ENCODE data around the gene LEPR.
A peak's percentile ranks its signal among the peaks of the same experiment; 100 is the strongest.

LEPR gene

DNA sequence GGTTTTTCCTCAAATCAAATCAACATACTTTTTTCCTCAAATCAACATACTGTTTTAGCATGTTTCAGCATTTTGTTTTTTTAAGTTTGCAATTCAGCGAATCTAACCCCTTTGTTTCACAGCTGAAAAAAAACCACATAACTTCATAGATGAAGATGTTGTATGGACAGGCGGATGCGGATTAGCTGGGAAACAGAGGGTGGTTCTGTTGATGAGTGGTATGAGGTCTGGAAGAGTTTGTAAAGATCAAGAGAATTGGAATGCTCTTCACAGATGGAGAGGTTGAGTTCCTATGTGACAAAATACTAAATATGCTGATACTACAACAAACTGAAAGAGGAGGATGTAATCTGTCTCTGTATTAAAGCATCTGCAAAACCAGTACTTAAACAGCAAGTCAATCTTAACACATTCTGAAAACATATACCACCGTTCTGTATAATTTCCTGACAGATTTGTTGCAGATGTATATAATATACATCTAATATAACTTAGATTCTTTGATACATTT is 10.6 kb upstream of the LEPR start:
- DNase-seq = no peak

DNA sequence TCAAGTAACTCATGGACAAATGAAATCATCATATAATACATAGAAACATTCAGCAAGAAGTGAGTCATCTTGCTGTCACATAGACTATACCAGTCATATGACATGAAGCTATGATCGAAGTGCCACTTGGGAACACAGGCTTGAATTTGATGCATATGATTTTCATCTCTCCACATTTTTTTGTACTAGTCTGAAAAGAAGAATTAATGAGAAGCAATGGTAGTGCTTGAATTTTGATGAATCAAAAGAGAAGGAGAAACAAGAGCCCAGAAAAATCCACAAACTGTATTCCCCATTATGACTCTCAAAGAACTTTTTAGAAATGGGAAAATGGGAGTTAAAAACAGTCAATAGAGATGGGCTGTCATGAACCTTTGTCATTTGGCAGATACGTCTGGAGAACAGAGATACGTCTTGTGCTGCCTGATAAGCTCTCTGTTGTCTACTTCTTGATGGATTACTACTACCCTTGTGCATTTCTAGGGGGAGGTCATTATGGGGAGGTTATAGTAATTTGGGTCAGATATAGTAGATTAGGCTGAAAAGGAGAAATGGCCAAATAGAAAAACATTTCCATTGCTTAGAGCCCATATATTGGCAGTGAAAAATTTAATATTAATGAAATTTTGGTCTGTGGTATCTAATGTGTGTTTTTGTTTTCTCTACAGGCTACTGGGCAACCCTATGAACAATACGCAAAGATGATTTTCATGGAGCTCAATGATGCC is 8.0 kb upstream of the LEPR start:
- DNase-seq = no peak

DNA sequence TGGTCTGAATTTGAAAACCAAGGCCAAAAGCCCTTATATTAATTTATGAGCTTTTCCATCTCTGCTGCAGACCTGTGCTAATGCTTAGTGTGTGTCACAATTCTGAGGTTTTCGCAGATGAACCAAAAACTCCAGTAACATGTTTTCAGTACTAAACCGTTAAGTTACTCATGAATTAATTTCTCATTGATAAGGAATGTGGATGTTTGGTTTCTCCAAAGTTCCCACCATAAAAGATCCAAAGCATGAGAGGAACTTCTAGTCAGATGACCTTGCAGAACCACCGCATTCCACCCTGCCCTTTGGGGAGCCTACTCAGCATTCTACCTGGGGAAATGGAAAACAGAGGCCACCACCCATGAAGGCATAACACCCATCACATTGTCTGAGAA is 7.5 kb upstream of the LEPR start:
- no peak for DNase-seq

DNA sequence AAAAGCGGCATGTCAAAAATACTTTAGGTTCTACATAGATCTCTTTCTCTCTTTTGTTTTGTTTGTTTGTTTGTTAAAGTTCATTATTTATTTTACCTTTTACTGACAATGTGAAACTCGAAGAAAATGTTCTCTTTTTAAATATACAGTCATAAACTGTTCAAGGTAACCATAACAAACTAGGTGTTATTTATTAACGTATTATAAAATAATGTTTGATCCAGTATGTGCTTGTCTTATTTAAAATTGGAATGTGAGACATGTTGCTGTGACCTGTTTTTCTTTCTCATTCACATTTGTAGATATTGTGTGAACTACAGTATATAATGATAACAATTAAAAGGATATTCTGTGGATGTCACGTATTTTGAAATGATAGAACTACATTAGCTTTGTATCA is 5.9 kb upstream of the LEPR start:
- no peak for DNase-seq

DNA sequence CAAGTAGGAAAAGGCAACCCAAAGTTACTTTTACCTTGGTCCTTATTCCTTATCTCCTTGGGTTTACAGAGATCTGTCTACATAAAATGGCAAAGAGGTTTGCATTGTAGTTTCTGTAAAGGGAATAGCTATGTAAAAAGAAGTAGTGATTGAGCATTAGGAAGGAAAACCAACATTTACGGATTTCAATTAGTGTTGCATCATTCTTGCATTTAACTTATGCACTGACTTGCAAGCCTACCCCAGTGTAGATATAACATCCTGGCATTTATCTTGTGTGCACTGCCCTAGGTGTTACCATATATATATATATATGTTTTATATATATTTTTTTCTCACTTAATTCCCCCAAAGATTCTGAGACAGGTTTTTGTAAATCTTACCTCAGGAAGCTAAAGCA is 3.7 kb upstream of the LEPR start:
- no peak for DNase-seq

DNA sequence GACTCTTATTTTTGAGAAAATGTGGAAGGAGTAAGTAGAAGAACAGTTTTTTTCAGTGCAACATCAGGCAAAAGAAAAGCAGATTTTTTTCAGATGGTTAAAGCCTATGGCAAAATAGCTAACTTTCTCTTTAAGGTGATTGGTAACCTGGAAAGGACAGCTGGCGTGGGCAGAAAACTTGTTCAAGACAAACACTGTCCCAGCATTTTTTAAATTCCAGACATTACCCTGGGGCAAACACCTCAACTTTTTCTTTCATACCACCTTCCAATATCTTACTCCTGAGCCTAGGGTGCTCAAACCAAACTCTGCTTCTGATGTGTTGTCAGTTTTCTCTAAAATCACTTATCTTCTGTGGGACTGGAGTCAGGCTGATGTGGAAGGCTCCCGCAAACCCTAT is 2.7 kb upstream of the LEPR start:
- DNase-seq = no peak

DNA sequence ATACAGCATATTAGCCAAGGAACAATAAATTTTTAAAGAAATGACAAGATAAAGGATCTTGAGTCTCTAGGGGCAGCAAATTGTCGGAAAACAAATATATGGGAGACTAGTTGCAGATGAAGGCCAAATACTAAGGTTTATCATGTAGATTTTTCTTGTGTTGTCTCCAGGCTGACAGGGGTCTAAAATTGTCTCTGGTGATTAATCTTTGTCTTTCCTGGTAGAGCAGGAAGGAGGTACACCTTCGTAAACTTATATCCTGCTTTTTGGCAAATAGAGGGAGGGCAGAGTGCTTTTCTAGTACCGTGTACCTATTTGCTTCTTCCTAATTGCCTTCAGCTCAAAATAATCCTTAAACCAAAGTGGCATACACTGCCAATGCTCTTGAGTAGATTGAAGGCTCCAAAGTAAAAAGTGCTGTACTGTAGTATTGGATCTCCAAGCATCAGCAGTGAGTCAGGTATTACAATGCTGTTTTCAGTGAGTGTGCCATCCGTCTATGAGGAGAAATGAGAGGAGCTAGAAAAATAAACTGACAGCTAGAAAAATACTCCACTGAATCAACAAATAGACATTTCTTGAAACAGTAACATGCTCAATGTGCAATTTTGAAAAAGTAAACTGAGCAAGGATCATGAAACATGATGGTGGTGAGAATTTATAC is 1.8 kb upstream of the LEPR start:
- DNase-seq = no peak

DNA sequence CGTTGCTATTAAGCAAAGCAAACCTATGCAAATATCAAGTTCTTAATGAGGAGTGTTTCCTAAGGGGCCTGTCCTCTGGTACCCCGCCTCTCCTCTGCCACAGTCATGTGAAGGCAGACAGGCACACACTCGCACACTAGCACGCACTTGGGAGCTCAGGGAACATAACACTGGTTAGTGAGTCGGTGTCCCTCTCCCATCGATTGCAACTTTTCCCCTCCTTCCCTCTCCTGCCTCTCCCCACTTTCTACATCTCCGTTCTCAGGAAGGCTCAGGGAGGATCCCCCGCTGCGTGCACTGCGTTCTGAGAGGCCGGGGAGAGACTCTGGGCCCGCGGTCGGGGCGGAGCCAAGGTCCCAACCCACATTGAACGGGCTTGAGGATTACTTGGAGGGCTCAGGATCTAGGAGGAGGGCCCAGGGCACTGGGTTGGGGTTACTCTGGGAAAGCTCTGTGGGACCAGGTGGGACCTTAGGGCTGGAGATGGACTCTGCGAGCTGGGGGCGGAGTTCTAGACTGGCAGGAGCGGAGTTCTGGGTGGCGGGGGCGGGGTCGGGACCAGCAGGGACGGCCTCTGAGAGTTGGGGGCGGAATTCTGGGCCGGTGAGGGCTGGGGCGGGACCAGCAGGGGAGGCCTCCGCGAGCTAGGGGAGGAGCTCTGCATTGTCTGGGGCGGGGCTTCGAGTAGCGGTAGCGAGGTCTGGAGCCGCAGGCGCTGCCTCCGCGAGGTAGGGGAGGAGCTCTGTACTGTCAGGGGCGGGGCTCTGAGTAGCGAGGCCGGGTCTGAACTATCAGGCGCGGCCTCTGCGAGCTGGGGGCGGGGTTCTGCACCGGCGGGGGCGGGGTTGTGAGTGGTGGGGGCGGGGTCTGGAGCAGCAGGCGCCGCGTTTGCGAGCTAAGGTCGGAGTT is 533 bp upstream of the LEPR start:
- DNase-seq = peak; percentile 90

DNA sequence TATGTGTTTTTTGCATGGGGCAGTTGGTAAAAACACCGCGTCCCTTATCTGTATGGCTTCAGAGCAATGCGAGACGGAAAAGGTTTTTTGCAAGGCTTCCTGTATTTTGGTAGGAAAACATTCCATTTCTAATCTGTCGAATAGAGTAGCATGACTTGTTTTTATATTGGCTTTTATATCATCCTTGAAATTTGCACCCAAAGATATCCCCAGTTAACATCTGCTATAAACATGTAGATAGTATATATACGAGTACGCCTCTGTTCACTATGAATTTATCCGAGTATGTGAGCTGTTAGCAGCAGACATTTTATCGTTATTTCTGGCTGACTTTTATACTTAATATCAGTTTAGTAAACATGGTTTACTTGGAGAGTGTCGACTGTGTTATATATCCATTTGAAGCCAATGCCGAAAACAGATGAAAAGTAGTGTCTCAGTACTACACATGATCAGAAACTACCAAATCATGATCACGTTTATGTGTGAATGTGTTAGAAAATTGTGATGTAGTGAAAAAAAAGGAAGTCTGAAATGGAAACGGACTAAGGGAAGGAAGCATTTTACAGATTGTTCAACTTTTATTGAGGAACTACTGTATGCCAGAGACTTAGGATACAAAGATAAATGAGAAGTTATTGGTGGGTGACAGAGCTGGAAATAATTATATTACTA is 1.0 kb downstream of the LEPR start:
- DNase-seq = no peak

DNA sequence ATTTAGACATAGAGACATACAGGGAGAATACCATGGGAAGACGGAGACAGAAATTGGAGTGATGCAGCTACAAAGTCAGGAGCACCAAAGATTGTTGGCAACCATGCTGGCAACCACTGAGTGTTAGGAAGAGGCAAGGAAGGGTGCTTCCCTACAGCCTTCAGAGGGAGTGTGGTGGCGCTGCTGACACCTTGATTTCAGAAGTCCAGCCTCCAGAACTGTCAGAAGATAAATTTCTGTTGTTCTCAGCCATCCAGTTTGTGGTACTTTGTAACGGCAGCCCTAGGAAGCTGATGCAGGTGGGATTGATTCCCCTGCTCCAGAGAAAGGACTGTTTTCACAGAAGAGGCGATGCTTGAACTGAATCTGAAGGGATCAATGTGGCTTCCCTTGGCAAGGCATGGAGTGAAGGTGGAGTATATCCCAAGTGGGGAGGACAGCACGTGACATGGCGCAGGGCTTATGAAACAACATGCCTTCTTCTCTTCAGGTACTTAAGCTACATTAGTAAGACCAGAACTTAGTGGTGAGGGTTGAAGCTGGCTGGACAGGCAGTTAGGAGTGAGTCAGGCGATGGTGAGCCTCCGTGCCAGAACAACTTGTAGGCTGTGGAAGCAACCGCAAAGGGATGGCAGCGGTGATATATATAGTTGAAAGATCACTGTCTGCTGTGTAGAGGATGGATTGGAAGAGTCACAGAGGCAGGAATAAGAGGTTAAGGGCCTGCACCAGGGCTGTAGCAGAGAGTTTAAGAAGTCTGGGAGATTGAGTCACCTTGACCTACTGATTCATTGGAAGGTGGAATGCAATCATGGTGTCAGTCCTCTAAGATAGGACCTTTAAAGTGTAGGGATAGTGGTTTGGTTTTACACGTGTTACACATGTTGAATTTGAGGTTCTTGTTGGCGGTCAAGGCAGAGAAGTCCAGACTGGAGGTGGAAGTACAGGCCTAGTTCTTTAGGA is 2.1 kb downstream of the LEPR start:
- DNase-seq = no peak

DNA sequence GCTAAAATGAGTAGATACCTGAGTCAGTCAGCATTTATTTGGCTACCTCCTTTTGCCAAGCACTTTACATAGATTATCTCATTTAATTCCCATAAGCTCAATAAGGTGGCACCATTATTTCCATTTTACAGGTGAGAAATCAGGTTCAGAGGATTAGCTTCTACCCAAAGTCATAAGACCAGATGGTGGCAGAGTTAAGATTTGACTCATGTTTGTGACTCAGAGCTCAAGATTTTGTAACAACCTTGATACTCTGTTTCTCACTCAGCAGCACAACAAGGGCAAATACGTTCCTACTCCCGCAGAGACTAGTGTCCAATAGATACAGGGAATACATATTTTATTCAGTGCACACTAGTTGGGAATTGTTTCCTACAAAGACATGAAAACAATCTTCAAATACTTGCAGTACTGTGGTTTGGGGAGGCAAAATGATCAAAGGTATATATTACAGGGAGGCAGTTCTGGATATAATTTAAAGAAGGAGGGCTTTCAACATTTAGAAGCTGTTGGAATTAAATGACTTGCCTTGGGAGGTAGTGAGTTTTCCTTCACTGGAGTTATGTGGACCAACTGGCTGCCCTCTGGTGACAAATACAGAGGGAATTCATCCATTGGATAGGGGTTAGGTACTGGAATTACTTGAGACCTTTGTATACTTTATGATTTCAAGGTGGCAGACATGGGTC is 3.6 kb downstream of the LEPR start:
- no peak for DNase-seq

DNA sequence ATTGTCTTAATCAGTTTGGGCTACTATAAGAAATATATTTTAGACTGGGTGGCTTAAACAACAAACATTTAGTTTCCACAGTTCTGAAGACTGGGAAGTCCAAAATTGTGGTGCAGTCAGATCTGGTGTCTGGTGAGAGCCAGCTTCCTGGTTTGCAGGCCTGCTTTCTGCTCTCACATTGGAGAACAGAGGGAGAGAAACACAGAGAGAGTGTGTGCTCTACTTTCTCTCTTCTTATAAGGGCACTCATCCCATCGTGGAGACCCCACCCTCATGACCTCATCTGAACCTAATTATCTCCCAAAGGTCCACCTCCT is 4.1 kb downstream of the LEPR start:
- no peak for DNase-seq

DNA sequence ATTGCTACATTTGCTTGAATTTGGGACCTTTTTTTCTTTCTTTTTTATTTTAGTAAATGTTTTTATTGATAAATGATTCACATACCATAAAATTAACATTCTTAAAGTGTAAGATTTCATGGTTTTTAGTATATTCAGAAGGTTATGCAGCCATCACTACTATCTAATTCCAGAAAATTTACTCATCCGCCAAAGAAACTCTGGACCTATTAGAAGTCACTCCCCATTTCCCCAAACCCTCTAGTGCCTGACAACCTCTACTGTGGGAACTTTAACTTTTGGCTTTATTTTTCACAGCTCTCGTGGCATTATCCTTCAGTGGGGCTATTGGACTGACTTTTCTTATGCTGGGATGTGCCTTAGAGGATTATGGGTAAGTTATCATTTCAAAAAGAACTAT is 4.5 kb downstream of the LEPR start:
- DNase-seq = no peak

DNA sequence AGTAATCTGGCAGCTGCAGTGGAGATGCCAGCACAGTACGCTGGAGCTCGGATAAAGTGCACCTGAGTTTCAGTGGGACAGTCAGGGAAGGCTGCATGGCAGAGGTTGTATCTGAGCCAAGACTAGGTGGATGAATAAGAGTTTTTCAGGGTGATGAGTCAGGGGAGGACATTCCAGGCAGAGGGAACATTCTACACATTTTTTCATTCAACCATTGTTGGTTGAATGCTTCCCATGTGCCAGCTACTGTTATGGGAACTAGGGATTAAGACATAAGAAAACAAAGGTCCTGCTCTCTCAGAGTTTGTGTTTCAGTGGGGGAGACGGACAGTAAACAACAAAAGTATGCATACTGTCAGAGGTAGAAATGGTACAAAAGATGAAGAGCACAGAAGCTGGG is 5.2 kb downstream of the LEPR start:
- DNase-seq = no peak

DNA sequence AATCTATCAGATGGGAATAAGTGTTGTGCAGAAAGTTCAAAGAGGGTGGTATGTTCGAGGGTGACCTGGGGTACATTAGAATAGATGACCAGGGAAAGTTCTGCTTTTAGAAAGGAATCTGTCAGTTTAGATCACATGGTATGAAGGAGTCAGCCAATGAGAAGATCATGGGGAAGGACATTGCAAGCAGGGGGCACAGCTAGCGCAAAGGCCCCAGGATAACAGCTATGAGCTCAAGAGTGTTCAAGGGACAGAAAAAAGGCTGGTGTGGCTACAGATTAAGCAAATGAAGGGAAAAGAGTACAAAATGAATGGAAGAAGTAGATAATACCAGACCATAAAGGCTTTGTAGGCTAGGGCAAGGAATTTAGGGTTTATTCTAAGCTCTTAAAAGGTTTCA is 8.6 kb downstream of the LEPR start:
- no peak for DNase-seq

DNA sequence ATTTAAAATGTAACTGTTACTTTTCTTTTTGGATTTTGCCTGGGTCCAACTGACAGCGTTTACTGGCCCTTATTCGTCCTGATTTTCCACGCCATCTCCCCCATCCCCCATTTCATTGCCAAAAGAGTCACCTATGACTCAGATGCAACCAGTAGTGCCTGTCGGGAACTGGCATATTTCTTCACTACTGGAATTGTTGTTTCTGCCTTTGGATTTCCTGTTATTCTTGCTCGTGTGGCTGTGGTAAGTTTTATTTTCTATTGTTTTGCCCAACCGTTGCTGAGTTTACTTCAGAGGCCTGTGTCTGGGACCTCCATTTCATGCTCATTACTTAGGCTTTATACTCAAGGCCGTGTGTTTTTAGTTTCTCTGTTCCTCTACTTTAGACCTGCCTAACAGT is 9.3 kb downstream of the LEPR start:
- DNase-seq = no peak

DNA sequence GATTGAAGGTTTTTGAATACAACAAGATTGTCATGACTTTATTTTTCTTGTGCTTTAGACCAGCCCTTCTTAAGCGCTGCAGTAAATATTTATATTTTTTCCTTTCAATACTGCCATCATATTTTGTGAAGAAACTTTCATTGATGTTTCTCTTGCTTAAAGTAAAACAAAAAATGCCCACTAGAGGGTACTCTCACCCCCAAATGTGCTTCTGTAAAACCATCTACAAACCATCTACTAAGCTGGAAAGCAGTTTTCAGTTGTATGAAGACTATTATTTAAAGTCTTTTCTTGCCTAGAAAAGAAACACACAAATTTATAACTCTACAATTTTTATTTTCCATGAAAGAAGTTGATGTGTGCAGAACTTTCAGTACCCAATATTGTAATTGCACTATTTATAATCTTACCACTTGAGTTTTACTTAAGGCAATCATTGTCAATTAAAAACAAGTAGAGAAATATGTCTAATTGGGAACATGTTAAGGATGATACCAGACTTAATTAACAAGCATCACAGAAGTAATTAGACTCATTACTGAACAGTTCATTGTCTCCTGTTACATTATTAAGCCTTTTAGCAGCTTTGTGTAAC is 10.7 kb downstream of the LEPR start:
- no peak for DNase-seq

DNA sequence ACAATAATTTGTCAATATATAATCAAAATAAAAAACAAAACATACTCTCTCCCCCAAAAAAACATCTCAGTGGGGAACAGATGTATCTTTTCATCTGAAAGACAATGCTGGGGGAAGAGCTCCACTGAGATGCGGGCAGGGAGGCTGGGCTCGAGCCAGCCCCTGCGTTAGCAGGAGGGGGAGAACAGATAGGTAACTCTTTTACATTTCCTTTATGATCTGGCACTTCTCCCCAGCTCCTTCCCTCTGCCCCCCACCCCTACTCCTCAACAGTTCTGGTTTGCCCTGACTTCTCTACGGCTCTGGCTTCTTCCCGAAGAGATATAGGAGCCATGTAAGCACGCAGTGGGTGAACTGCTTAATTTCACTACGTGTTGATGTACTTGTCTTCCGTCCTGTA is 12.4 kb downstream of the LEPR start:
- DNase-seq = no peak

DNA sequence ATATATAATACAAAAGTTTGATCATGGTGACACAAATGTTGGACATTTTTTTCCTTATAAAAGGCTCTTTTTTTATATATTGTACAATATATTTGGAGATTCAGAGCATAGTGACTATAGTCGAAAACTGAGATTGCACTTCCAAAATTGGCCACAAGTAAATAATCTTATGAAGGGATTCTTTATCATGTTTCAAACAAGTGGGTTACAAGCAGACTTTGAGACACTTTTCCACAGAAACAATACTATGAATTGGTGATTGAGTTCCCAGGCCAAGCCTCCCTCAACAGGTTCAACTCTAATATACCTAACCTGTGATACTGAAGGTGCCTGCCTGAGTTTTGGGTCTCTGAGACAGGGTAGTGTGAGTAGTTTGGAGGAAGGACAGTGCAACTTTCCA is 13.8 kb downstream of the LEPR start:
- no peak for DNase-seq

DNA sequence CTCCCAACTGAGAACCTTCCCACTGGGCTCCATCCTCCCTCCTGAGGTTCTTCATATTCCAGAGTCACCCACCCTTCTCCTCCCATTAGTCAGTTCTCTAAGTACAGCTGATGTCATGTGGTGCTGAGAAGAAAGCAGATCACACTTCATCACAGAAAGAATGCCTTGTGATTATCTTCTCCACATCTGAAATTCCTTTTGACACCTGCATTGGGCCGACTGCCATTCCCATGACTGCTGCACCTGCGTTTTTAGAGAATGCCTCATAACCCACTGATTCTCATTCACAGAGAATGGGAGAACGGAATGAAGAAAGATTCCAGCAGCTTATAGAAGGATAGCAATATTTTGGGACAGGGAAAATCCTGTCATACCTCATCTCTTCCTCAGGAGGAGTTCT is 14.3 kb downstream of the LEPR start:
- DNase-seq = no peak

DNA sequence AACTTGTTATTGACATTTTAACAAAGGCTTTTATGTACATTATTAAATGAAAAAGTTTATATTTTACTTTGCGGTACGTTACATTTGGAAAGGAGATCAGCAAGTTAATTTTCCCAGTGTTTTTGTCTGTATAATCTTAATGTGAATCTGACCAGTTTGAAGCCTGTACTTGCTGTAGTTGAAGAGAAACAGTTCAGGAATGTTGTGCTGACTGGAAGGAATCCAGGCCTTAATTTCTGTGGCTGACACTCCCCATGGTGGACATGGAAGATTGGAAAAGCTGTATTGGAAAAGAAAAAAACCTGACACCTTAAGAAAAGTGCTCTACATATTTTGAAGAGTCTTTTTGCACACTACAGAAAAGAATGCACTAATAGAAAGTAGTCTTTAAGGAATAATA is 15.5 kb downstream of the LEPR start:
- DNase-seq = no peak

Measured in NCI-H524 treated with DMSO at 0.1 percent for 48 hours (cell line).